8988T (cell line): ENCODE measurements around the gene TMTC2.
A peak's percentile ranks its signal among the peaks of the same experiment; 100 is the strongest.
"Not testable (repeated sequence)": the region's sequence is repeated elsewhere in the genome, so short reads cannot be mapped to it uniquely, and the experiment has no call there.

Source experiments
- DNase-seq: peaks from one replicate; pipeline ENCODE4 v3.0.0; 2011

TMTC2 gene

DNA sequence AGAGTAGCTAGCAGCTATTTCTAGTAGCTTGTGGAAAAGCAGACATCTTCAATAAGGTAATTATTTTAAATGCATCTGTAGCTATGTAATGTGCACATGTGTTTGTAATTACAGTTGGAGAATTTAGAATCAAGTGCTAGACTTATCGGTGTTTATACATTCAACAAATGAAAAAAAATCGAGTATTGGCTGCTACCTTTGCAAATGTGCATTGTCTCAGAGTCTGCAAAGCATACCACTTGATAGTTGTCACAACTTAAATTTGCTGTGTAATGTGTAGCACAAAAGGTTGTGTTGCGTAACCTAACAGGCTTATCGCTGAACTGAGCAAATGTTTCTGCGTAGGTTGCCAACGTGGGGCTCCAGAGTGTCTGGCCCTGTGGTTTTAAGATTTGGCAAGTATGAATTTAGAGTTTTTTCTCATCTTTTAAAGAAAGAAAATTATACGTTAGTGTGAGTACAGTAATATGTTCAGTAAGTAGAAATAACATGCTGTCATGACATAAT is 44.3 kb downstream of the TMTC2 start:
- DNase-seq = no peak

DNA sequence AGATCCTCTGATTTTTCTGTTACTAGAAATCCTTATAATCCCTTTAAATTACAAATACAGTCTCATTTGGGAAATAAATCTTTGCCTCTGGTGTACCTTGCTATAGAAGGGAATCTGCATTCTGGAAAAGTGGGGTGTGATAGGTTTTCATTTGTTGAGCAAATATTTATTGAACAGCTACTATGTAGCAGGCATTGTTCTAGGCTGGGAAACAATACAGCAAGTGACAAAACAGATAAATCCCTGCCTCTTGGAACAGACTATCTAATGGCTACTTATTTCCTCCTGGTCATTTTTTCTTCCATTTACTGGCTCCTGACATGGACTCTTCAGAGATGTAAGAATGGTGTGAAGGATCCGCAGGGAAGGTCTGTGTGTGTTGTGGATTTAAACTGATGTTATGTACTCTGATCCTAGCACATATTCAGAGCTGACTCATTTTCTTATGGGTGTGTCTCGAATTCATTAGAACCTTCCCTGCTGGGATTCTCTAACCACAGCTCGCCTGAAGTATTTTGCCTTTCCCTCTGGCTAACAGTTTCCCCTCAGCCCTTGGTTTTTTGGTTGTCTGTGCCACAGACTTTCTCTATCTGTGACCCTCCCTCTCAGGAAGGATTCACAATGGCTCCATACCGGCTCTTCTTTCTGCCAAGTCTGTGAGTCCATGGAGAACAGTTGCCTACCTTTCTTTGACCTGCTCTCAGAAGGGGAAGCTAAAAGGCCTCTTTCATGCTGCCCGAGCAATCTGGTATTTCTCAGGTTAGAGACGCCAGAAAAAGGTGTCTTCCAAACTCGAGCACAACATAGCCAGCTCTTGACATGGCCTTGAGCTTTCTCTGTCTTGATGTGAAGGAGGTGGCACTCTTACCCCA is 53.7 kb downstream of the TMTC2 start:
- DNase-seq = peak; percentile 13

DNA sequence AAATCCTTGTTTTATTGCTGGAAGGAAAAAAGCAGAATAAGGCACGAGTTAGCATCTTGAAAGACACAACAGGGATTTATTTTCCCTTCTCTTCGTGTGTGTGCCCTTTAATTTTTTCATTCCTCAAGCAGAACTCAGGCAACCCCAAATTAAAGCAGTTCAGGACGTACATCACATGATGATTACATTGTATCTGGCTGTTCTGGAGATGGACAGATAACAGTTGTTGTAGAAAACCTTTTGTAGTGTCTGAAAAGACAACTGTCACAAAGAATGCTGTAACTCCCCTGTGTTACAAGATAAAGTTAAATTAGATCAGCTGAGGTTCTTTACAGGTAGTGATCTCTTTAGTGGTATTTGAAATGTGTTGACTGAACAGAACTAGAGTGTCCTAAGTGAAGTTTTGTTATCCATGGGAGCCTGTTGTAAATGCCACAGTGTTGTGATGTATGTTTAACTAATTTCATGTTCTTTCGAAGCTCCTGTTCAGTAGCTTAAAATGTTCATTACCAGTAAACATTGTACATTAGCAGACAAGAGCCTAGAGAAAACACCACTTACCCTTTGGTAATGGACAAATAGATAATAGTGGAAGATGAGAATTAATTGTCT is 58.5 kb downstream of the TMTC2 start:
- DNase-seq = no peak

DNA sequence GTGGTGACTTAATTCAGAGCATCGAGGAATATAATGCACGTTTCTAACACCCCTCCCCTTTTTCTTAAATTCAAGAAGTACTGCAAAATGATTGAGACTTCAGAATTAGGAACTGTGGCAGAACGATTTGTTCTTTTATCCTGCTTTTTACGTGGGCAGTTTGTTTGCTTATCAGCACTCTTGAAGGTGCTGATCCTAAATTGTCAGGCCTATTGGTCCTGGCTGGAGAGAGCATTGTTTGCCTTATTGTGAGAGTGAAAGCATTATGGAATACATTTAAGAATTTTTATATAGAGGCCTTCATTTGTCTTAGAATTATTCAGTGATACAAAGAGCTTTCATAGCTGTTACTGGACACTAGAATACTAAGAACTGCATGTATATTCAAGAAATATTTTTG is 59.1 kb downstream of the TMTC2 start:
- no peak for DNase-seq

DNA sequence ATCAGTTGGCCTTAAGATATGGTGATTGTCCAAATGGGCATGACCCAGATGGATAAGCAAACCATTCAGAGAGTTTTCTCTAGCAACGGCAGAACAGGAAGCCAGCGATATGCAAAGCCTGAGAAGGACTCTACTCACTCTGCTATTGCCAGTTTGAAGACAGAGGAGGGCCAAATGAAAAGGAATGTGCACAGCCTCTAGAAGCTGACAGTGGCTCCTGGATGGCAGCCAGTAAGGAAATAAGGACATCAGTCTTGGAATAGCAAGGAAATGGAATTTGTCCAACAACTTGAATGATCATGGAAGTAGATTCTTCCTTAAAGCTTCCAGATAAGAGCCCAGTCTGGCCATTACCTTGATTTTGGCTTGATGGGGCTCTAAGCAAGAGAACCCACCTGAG is 60.0 kb downstream of the TMTC2 start:
- no peak for DNase-seq

DNA sequence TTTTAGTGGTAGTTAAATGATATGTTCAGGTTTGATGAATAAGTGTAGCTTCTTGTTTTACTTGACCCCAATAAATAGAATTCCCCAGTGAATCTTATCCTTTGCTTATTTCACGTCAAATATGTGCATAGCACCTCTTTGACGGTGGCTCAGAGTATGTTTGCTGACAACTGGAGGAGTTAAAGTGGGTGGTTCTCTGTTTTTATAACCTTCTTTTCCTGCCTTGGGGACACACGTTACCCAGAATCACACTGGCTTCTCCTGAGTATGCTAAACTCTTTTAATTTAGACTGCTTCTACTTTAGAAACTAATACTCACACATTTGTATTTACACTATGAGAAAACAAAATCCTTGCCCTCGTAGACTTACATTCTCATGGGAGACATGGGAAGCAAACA is 62.3 kb downstream of the TMTC2 start:
- no peak for DNase-seq

DNA sequence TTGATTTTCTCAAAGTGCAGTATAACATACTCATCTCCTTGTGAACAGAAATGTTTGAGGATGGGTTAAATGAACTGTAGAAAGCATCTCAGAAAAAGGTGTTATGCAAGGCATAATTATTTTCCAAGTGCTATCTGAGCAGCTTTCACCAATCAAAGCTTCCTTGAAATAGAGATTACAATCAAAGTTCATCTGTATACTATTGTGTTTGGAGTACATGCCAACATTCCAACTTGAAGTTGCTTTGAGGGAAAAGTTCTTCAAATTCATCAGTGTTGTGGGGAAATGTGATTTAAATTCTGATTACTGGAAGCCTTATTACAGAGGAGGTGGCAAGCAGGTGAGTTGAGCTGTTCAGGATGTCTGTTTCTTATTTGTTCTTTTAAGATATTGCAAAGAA is 68.2 kb downstream of the TMTC2 start:
- no peak for DNase-seq

DNA sequence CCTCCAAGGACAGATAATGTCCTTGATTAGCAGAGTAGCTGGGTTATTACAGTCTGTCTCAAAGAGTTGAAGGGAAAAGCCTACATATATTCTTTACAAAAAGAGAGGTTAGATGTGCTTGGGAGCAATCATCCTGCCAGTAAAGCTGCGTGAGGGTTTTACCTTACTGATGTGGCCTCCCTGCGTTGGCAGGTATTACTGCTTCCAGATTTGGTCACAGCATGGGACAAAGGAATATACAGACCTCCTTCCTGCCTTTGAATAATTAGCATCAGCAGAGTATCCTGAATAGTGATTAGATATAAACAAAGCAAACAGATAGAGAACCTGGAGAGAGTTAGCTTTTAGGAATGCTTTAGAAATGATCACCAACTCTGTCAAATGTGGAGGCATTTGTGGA is 69.6 kb downstream of the TMTC2 start:
- no peak for DNase-seq

DNA sequence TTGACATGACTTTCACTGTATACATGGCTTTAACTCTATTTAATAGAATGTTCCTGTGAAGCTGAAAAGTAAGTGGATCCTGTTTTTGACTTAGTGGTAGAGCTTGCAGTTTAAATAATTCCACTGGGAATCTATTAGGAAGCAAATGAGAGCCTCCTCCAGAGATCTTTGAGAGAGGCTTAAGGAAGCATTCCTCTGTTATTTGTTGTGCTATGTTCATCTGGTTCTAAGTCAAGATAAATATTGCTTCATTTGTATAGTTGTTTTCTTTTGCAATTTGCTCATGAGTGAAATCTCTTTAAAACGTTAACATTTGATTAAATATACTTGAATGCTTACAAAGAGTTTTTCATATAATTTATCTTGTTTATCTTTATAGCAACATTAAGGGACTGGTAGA is 70.4 kb downstream of the TMTC2 start:
- no peak for DNase-seq

DNA sequence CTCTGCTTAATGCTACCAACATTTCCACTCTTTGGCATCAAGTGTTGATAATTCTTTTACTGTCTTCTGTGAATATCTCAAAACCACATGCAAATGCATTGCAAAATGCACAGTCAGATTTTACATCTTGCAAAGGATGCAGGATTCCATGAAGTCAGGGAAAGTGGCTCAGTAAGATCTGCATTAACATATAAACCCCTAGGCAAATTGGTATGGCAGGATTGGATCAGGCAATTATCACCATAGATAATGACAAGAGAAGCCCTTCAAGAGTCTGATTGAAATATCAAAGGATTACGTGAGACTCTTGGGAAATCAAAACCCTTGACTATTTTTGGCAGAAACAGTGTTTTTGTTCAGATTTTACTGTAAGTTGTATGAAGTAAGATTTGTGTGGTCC is 71.0 kb downstream of the TMTC2 start:
- DNase-seq = no peak

DNA sequence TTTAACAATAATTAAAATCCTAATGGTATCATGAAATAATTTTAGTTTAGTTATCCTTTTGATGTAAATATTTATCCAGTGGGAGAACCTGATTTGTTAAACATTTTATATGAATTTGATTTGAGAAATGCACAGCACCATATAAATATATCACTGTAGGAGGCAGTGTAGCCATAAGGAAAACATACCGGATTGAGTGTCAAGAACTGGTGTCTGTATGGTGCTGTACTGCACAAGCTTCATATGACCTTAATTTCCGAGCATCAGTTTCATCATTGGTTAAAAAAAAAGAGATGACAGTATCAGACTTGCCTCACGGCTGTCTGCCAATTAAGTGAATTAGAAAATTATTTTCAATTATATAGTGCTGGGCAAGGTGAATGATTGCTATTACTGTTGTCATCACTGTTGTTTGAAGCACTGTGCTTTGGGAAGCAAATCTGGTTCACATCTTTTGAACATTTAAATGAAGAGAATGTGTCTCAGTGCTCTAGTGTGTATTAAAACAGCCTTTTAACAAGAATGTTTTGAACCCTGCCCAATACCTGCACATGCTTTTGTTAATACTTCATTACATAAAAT is 72.1 kb downstream of the TMTC2 start:
- DNase-seq = no peak

DNA sequence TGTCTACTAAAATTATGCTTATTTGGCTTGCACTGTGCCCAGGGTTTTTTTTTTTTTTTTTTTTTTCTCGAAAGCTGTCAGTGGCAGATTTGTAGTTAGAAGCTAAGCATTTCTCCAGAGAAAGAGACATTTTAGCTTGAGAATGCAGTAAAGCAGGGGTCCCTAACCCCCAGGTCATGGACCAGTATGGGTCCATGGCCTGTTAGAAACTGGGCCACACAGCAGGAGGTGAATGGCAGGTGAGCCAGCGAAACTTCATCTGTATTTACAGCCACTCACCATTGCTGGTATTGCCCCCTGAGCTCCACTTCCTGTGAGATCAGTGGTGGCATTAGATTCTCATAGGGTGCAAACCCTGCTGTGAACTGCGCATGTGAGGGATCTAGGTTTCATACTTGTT is 73.7 kb downstream of the TMTC2 start:
- DNase-seq = no peak

DNA sequence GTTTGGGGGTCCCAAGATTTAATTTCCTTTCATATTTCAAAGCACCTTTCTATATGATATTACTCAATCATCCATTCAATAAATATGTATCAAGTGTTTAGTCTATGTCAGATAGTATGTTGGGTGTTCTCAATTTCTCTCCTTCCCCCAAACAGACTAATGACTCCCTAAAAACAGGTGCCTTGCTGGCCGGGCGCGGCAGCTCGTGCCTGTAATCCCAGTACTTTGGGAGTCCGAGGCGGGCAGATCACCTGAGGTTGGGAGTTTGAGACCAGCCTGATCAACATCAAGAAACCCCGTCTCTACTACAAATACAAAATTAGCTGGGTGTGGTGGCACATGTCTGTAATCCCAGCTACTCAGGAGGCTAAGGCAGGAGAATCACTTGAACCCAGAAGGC is 78.5 kb downstream of the TMTC2 start:
- not testable (repeated sequence) for DNase-seq

DNA sequence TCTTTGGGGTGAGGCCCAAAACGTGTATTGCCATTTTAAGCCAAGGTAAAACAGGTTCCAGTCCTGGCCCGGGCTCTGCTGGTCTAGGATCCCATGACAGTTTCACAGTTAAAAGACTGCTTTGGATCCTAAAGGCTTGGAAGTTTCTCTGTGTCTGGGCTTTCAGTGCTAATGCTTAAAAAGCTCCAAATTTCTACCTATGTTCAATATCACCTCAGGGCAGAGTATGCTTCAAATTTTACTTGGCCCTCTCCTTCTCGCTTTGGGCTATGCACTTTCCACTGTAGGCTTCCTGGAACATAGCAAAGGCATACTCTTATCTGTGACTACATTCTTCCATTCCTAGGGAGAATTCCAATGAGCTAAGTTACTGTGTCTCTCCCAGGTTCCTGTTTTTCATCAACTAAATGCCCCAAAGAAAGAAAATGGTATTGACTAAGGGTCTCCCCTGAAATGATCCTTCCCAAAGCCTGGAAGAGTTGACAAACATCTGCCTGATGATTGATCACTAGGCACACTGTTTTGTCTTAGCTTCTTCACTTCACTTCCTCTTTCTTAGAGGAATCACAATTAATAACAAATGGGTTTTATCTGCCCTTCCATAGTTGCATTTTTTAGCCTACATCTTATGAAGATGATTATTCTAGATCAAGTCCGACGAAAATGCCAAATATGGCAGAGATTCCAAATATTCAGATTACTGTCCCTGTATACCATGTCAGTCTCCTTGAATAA is 79.4 kb downstream of the TMTC2 start:
- DNase-seq = no peak

DNA sequence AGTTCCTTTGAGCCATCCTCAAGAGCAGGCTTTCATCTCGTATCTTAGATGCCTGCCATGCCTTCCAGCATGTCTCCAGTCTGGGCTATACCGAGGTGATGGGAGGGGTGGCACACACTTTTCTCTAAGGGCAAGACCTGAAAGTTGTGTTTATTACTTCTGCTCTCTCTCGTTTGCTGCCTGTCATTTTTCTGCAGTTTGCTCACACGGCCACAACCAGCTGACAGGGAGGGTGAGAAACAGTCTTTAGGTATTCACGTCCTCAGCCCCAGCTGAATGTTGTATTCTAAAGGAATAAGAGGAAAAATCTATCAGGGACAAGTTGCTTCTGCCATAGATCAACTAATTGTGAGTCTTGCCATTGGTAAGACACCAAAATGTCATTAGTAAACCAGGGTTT is 88.0 kb downstream of the TMTC2 start:
- no peak for DNase-seq

DNA sequence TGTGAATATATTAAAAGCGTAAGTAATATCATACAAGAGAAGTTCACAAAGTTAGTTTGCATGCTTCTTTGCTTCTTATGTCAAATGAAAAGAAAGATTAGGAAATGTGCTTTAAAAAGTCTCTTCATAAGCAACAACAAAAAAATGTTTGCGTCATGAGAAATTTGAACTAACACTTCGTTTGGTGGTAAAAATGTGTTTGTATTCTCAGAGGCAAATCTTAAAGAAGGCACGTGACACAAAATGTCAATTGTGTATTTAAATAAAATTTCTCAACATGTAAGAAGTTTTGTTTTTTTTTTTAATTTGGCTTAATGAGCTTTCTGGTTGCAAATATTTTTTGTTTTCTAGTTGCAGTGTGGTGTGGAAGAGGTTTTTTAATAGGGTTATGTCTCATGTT is 93.8 kb downstream of the TMTC2 start:
- DNase-seq = no peak

DNA sequence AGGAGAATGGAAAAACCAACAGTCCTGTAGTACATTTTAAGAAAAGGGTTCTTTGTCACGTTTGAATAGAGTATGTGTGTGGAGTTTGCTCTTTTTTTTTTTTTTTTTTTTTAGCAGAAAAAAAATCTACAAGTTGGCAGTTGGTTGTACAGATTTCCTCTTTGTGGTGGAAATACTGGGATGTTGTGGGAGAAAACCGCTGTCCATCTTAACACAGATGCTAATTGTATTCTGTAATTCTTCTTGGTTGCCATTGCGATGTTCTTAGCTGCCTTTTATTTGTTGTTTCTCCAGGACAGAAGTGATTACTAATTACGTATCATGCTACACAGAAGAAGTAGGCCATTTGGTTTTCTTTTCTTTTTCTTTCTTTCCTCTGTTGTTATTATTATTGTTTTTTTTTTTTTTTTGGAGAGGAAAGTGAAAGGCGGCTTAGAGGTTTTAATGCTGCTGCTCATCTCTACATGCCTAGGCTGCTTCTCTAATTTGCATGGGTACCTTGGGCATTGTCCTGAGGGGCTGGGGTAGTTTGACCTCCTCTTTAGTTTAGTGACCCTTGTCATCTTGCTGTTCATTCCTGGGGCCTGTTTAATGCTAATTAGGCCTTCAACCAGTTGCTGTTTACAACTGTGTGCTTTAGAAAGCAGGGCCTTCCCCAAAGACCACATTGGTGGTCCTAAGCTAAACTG is 94.7 kb downstream of the TMTC2 start:
- DNase-seq = no peak

DNA sequence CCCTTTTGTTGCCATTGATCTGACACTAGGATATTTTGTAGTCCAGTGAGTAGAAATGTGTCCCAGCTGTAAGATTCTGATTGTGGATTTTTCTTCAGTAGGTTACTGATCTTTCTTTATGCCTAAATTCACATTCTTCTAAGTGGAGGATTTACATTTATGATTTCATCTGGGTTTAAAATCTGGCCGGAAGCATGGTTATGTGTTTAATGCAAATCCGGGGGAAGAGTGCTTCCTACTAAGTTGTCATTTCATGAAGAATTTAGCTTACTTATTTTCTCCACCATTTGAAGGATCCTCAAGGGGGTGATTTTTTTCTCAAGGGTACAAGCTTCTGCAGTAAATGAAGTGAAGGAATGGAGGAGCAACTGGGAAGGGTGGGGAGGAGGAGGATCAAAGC is 96.7 kb downstream of the TMTC2 start:
- DNase-seq = no peak

DNA sequence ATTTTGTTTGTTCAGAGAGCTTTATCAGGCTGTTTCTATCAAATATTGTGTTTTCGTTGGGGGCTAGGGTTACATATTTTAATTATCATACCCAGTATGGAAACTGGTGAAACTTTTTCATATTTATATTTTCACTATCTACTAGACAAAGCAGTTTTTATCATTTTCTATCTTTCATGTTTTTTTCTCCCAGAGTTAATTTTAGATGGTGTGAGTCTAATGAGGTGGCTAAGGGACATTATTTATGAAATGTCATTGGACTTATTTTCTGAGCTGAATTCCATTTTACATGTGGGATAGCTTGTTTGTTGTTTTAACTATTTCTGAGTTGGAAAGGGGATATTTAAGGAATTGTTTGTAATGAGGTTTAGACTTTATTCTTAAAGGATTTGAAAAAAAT is 100.3 kb downstream of the TMTC2 start:
- DNase-seq = no peak

DNA sequence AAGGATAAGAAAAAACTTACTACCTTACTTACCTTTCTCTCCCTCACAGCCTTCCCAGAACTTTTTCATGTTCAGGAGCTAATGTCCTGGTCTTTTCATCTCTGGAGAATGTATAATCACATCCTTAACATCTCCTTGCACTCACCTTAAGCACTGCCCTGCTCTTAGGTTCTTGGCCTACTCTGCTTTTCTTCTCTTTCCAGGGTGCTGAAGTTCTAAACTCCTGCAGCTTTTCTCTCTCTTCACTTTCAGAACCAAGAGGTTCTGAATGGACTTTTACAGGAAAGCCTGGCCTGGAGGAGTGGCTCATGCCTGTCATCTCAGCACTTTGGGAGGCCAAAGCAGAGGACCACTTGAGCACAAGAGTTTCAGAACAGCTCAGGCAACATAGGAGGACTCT is 101.9 kb downstream of the TMTC2 start:
- DNase-seq = no peak

DNA sequence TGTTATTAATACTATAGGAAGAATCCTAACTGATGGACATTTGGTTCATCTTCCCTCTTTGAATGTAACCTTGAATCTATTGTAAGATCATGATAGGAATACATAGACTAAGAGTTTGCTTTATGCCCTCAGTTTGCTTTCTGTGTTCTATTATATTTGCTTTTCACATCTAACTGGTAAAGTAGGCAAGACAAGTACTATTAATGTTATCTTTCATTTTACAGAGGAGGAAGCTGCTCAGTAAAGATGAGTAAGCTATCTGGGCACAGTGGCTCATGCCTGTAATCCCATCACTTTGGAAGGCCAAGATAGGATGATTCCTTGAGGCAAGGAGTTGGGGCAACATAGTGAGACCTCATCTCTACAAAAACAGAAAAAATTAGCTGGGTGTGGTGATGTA is 103.0 kb downstream of the TMTC2 start:
- DNase-seq = no peak

DNA sequence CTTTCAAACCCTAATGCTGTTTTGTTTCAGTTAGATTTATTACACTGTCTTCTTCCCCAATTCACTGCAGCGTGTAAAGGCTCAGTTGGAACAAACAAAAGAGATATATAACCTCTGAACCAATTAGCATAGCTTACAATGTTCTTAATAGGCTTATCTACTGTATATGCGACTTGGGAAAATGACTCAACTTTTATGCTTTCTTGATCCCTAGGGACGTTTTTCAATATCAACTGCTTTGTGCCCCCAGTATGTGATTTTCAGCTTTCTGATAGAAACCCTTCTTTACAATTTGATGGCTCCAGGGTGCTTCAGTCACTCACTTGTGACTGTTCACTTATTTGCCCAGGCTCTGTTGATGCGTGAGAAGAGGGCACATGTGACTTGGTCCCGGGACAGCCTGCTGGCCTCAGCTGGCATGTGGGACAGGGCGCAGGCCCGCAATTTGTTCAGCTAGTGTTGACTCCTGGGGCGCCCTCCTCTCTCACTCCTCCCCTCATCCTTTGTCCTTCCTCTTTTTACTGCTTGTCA is 107.1 kb downstream of the TMTC2 start:
- DNase-seq = no peak

DNA sequence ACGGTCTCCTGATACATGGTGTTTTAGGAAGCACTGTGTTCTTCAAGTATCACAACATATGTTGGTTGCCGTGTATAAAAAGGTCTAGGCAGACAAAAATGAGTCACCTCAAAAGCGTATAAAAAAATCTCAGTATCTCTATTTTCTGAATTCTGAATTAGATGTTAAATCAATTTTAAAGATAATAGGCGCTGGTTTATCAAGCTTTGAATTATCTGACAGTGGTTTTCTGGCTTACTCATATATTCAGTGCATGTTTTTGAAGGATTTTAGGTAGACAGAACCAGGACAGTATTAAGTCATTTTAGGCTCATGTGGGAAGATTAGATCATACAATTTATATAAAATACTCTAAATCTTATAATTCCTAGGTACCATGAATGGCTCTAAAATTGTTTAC is 110.8 kb downstream of the TMTC2 start:
- no peak for DNase-seq
